Measurements from ENCODE around the gene RTCA.

GRCh38 chr1:100316622-100317021 is 50.6 kb downstream of the RTCA start:
- TF ChIP-seq CTCF (IDR thresholded peaks at IDR 0.05) (no peak), EZH2 (IDR thresholded peaks at IDR 0.05; ENCODE audit: borderline replicate concordance, insufficient read depth, low read depth, low read length, poor library complexity, severe bottlenecking) (no peak)
